Activated CD4-positive, alpha-beta T cell treated with anti-CD3 and anti-CD28 coated beads for 4 hours (primary cell): Measurements from ENCODE around the gene TXNDC17.
"Not testable (repeated sequence)": the region's sequence is repeated elsewhere in the genome, so short reads cannot be mapped to it uniquely, and the experiment has no call there.

Experiments
- DNase-seq, 2 donors: peaks; one replicate each; pipeline ENCODE4 v3.0.0-alpha.2; 2020

TXNDC17 gene

DNA sequence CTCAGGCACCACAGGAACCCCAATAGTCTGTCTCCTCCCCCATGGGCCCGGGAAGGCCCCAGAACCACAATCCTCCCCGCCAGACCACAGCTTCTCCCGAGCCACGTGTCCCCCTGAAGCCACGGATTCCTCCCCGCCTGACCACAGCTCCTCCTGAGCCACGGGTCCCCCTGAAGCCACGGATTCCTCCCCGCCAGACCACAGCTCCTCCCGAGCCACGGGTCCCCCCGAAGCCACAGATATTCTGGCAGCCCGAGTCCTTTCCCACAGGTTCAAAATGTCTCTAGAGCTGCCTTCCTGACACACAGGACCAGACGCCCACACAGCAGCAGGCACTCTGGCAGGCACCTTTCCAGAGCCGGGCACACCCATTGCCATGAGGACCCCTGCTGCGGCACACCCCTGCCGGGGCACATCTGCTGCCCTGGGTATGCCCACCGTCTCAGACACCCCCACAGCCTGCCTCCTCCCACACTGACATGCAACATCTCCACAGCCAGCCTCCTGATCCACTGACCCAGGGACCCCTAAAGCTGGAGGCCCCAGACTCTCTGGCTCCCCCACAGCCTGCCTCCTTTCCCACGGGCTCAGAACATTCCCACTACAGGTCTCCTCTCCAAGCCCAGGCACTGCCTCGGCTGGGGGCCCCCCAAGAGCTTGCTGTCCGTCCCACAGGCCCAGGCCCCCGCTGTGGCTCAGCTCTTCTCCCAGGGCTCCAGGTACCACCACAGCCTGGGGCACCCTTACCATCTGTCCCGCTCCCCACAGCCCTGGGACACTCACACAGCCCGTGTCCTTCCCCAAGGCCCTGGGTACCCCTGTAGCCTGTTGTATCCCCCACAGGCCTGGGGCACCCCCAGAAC, 2.6 kb upstream of the TXNDC17 start:
- no peak for DNase-seq

DNA sequence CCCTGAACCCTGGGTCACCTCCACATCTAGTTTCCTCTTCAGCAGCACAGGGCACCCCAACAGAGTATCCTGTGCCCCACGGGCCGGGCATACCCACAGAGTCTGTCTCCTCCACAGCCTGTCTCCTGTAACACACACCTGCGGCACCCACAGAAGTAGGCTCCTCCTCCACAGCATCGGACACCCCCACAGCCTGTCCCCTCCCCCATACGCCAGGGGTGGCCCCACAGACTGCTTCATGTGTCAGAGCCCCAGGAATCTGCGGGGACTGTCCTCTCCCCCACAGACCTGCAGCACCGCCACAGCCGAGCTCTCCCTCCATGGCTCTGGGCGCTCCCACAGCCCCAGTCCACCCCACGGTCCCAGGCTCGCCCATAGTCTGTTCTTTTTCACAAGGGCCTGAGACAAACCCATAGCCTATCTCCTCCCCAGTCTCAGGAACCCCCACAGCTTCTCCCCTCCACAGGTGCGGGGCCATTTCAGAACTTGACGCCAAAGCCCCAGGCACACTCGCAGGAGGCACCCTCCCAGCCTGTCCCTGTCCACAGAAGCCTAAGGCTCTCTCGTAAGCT, 1.8 kb upstream of the TXNDC17 start:
- no peak for DNase-seq

DNA sequence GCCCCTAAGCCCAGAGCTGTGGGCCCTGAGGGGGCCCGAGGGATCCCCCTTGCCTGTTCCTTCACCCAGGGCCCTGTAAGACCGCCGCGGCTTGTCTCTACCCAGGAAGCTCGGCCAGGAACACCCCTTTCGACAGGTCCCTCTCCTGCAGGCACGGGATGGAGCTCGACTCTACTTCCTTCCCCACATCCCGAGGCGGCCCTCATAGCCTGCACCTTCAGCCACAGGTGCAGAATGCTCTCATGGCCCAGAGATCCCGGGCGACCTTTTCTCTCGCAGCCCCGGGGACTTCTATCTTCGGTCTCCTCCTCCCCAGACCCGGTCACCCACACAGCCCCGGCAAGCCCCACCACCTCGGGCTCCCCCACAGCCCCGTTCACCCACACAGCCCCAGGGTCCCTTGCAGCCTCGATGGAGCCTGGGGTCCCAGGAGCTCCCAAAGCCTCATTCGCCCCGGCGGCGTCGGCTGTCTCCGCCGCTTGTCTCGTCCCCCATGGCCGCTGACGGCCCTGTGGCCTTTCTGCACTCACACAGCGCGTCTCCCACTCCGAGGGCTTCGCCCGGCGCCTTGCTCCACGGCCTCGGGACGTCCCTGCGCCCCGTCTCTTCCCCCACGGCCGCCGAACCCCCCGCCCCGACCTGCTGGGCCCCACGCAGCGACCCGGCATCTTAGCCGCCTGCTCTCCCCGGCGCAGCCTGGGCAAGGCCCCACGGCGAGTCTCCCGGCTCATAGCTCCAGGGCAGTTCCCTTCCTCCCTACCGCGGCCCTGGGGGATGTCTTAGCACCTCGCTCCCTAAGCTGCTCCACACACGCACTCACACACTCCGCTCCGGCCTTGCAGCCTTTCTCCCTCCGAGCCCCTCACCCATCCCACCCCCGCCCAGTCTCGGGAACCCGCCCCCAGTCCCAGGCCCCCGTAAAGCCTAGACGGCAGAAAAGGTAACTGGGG, 999 bp upstream of the TXNDC17 start:
- peak in 1 of 2 donors; percentile 37 for DNase-seq

DNA sequence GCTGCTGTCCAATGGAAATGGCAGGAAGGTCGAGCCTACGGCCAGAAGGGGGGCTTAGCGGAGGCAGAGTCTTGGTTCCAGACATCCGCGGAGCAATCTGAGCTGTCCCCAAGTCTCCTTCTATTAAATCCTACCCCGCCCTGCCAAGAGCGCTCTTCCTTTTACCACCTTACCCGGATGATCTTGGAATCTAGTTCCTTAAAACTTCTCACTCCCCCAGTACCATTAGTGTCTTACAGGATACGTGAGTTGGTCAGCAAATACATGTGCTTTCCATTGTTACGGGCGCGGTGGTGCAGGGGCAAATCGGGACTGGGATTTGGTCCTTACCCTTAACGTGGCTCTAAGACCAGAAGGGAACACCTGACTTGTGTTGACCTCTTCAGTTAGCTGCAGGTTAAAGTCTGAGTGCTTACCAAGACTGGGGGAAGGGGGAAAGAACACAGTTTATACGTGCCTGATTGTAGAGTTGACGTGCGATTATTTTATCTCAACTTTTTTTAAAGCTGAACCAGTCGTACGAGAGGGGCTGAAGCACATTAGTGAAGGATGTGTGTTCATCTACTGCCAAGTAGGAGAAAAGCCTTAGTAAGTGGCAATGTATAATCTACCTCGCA, 495 bp downstream of the TXNDC17 start:
- DNase-seq = no peak

GRCh38 chr17:6642592-6642991, 1.7 kb downstream of the TXNDC17 start:
- no peak for DNase-seq

GRCh38 chr17:6643451-6644125, 2.7 kb downstream of the TXNDC17 start:
- no peak for DNase-seq

DNA sequence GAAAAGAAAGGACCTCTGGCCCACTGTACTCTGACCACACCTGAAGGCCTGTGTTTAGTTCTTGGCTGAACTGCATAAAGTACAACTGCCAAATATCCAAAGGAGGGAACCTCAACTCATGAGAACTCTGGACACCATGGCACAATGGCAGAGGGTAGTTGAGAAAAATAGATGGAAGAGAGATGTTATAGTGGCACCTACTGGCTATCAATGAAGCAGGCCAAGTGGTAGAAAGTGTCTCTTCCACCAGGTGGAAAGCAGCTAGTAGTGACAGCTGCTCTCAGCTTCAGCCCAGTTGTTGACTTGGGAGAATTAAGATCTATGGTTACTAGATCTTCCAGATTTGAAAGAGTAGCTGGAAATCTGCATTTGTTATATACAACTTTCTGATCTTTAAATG, 7.3 kb downstream of the TXNDC17 start:
- DNase-seq = no peak

DNA sequence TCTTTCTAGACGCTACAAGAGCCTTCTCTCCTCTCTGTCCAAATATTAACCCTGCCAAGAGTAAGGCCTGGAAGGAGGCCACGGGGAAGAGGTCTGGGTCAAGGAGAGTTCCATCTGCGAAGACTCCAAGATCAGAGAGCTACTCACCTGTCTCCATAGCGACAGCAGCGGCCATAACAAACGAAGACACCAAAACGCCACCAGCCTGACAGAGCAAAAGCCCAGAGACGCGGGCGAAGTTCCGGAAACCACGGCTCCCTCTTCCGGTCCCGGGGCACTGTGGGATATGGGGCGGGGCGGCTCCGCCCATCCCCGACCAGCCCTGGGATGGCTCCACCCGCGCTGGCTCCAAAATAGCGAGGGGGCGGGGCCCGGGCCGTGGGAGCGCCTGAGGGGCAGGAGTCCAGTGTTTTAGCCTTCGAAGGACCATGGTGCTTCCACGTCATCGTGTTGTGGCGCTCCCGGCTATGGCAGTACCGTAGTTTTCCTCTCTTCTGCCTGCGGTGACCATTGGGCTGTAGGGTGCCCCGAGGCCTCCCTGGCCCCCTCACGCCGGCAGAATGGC, 10.6 kb downstream of the TXNDC17 start, which contains the start of the genes C17orf100 and MED31:
TSS of gene C17orf100 (plus strand) at position 409 of the 565 bp plus-strand sequence. CDS start at position 561, 152 bp downstream.
TSS of gene MED31 (minus strand) at position 252 of the 565 bp plus-strand sequence. CDS start at position 175, 77 bp downstream.
- DNase-seq = peak; percentile 90 to 91

DNA sequence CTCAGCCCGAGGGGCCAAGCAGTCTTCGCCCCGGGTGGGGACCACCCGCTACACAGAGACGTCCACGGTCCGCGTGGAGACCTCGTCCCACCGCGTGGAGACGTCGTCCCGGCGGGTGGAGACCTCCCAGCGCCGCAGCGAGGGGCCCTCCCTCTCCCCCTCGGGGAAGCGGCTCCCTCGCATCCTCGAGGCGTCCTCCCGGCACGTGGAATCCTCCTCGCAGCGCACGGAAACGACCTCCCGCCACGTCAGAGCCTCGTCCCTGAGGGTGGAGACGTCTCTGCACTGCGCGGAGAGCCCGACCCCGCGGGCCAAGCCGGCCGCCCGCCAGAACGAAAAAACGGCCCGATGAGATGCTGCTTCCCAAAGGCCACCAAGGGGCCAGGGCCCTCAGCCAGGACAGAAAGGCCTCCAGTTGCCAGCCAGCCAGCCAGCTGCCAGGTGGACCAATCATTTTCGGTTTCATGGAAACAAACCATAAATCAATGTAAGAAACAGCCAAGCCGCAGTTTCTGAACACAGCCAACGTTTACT, 11.1 kb downstream of the TXNDC17 start:
- DNase-seq = peak in 1 of 2 donors; percentile 35

- no peak for DNase-seq
These were observed 14.2 kb downstream of the TXNDC17 start for GRCh38 chr17:6654841-6655731.

DNA sequence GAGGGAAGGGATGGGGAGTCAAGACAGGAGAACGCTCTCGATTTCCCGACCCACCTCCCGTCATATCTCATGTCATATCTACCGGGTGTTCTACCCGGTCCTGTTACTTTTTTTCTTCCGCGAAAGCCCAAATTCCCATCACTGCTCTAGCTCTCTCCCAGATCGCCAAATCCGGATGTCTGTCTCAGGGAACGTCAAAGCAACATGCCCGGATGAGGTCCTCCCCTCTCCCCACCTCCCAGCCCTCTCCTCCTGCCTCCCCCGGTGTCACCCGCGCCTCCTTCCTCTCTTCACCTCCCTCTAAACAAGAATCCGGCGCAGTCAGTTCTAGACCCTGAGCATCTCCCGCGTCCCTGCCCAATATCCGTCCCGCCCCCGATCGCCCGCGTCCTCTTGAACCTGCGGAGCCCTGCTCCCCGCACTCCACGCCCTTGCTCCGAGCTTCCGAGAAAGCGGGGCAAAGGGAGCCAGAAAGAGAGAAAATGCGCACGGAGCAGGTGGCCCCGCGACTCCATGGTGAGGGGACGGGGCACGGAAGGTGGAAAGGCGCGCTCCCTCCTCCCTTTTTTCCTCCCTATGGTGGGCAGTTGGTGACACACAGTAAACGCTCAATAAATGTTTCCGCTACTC, 15.0 kb downstream of the TXNDC17 start:
- DNase-seq = not testable (repeated sequence)

DNA sequence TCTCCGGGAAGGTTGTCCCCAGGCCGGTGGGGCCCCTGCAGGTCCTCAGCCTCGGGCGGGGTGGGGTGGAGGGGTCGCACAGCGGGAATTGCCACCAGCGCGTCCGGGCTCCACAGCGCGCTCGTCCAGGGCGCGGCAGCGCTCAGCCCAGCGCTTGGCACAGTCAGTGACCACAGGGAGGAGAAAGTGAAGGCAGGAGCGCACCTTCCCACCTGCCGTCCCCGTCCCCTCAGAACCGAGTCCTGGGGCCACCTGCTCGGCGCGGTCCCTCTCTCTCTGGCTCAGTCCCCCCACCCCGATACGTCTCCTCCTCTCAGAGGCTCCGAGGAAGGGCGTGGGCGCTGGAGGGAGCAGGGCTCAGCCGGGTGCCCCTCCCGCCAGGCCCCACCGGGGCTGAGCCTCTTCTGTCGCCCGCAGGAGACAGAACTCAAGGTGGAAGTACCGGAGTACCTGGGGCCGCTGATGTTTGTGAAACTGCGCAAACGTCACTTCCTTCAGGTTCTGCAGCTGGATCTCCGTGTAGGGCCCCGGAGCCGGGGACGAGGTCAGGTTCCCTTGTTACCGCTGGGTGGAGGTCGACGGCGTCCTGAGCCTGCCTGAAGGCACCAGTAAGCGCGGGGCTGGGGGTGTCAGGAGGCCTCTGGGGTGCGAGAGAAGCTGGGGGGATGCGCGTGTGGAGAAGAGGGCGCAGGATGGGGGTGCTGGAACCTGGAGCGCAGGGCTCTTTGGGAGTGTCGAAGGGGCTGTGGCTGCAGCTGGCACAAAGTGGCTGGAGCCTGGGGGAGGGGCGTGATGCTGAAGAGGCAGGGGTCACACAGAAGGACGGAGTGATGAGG, 16.2 kb downstream of the TXNDC17 start:
- peak; percentile 59 to 63 for DNase-seq

DNA sequence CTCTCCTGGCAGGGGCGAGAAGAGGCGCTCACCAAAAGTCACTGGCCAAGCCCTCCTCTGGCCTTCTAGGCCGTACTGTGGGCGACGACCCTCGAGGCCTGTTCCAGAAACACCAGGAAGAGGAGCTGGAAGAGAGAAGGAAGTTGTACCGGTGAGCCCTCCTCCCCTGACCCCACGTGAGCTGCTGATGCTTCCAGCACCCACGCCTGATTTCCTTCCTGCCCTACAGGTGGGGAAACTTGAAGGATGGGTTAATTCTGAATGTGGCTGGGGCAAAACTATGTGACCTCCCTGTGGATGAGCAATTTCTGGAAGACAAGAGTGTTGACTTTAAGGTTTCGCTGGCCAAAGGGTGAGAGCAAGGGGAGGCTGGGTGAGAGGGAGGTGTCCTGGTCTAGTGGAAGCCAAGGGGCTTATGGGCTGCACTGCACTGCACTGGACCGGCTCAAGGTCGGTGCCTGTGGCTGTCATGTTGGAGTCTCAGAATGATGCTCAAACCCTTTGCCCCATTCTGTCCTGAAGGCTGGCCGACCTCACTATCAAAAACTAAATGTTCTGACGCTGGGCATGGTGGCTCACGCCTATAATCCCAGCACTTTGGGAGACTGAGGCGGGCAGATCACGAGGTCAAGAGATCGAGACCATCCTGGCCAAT, 16.9 kb downstream of the TXNDC17 start:
- DNase-seq = no peak

DNA sequence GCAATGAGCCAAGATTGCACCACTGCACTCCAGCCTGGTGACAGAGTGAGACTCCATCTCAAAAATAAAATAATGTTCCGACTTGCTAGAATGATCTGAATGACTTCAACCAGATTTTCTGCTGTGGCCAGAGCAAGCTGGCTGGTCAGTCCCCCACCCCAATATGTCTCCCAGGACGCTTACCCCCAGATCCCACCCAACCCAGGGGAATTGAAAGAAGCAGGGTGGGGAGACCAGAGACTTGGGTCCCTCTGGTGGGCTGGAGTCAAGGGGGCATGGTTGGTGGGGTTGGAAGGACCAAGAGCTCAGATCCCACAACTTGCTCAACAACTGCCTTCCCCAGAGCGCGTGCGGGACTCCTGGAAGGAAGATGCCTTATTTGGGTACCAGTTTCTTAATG, 17.6 kb downstream of the TXNDC17 start:
- not testable (repeated sequence) for DNase-seq

DNA sequence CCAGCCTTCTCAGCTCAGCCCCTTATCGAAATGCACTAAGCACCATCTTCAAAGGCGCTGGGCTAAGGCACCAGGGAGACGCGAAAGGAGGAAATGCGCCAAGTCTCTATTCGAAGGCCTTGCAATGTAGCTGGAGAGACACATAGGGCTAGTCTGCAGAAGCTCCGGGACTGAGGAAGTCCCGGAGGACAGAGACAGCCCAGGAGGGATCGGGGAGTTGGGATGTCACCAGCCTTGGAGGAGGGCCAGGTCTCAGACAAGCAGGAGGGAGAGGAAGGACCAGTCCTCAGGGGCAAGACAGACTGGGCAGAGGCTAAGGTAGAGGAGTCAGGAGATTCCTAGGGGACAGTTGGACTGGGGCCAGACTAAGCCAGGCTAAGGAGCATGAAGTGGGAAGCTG, 19.2 kb downstream of the TXNDC17 start:
- DNase-seq = no peak

DNA sequence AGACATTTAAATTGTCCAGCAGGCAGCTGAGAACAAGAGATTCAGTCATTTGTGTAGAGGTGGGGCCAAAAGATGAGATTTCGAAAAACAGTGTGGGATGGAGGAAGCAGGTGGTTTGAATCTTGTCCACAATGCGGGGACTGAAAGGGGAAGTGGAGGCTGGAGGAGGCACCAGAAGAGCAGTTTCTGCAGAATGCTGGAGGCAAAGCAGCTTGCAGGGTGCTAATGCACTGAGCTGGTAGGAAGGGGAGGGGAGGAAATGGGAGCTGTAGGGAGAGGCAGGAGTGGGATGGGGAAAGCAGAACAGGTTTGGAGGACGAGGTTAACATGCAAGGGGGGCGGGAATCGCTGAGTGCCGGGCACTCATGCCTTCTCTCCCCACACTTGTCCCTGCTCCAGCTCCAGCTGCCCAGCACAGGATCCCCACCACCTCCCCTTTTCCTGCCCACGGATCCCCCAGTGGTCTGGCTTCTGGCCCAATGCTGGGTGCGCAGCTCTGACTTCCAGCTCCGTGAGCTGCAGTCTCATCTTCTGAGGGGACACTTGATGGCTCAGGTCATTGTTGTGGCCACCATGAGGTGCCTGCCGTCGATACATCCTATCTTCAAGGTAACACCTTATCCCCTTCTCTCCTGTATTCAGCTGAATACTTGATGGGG, 20.1 kb downstream of the TXNDC17 start:
- no peak for DNase-seq

DNA sequence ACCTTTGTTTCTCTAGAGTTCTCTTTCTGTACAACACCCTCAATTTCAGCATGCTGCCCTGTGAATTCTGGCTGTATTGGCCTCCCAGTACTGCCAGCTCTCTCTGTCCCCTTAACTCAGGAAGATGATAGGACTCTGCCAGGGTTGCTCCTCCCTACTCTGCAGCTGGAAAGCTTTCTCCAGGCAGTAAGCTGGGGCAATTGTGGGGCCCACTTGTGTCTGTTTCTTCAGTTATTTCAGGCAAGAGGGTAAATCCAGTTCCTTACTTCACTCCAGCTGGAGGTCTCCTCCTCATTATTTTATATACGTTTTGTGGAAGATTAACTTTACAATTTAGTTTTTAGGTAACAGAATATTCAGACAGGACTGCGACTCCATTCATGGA, 20.6 kb downstream of the TXNDC17 start:
- DNase-seq = no peak

GRCh38 chr17:6663200-6663599, 22.3 kb downstream of the TXNDC17 start:
- DNase-seq = not testable (repeated sequence)
